NAMALWA (cell line): ENCODE results near the gene TCERG1L.
"Not testable (repeated sequence)": the region's sequence is repeated elsewhere in the genome, so short reads cannot be mapped to it uniquely, and the experiment has no call there.

Source experiments
- DNase-seq: peaks from one replicate; pipeline ENCODE4 v3.0.0-alpha.2; 2015; ENCODE audit warnings: low spot score

The TCERG1L gene

GRCh38 chr10:131165092-131165491, 146.4 kb downstream of the TCERG1L start:
- no peak for DNase-seq

- no peak for DNase-seq
These were observed 148.4 kb downstream of the TCERG1L start for GRCh38 chr10:131162866-131163843.

GRCh38 chr10:131162211-131162610, 149.3 kb downstream of the TCERG1L start:
- DNase-seq: no peak

GRCh38 chr10:131161087-131161486, 150.4 kb downstream of the TCERG1L start:
- DNase-seq: no peak

- no peak for DNase-seq
These were observed 151.2 kb downstream of the TCERG1L start for GRCh38 chr10:131160219-131160875.

- no peak for DNase-seq
These were observed 151.8 kb downstream of the TCERG1L start for GRCh38 chr10:131159771-131160170.

GRCh38 chr10:131158695-131159094, 152.8 kb downstream of the TCERG1L start:
- DNase-seq: no peak

GRCh38 chr10:131157899-131158298, 153.6 kb downstream of the TCERG1L start:
- no peak for DNase-seq

- DNase-seq: no peak
These were observed 155.7 kb downstream of the TCERG1L start for GRCh38 chr10:131155876-131156230.

- no peak for DNase-seq
These were observed 156.2 kb downstream of the TCERG1L start for GRCh38 chr10:131155218-131155875.

- no peak for DNase-seq
These were observed 157.1 kb downstream of the TCERG1L start for GRCh38 chr10:131154306-131155025.

- not testable (repeated sequence) for DNase-seq
These were observed 159.1 kb downstream of the TCERG1L start for GRCh38 chr10:131152456-131152855.

- no peak for DNase-seq
These were observed 161.4 kb downstream of the TCERG1L start for GRCh38 chr10:131150126-131150525.

- no peak for DNase-seq
These were observed 161.9 kb downstream of the TCERG1L start for GRCh38 chr10:131149586-131149985.

- no peak for DNase-seq
These were observed 162.4 kb downstream of the TCERG1L start for GRCh38 chr10:131149111-131149510.

GRCh38 chr10:131148270-131148669, 163.3 kb downstream of the TCERG1L start:
- DNase-seq: no peak

- DNase-seq: no peak
These were observed 164.1 kb downstream of the TCERG1L start for GRCh38 chr10:131147301-131147975.

- no peak for DNase-seq
These were observed 164.7 kb downstream of the TCERG1L start for GRCh38 chr10:131146790-131147189.

- DNase-seq: no peak
These were observed 165.8 kb downstream of the TCERG1L start for GRCh38 chr10:131145756-131146155.

GRCh38 chr10:131144711-131145375, 166.7 kb downstream of the TCERG1L start:
- DNase-seq: no peak

- no peak for DNase-seq
These were observed 167.3 kb downstream of the TCERG1L start for GRCh38 chr10:131144196-131144595.
